Trophoblast cell (in vitro differentiated cells and primary cell): ENCODE data around the gene CACNA1H.

Source experiments
- DNase-seq, 2 donors: peaks; one replicate each; pipeline ENCODE4 v3.0.0-alpha.2; 2016
- H2AFZ ChIP-seq: 2 replicates; pipeline ENCODE4 v1.6.1; 2013; ENCODE audit warnings: low read length, moderate library complexity, mild to moderate bottlenecking; ENCODE audit not compliant: insufficient read depth, poor library complexity
- H2AK5ac ChIP-seq: 2 replicates; pipeline ENCODE4 v1.6.1; 2013; ENCODE audit warnings: mild to moderate bottlenecking, low read length
- H2BK120ac ChIP-seq: 2 replicates; pipeline ENCODE4 v1.6.1; 2013; ENCODE audit warnings: low read length, mild to moderate bottlenecking, moderate library complexity; ENCODE audit not compliant: insufficient read depth, poor library complexity
- H2BK12ac ChIP-seq: 2 replicates; pipeline ENCODE4 v1.6.1; 2013; ENCODE audit warnings: mild to moderate bottlenecking, low read length, moderate library complexity
- H2BK5ac ChIP-seq: 2 replicates; pipeline ENCODE4 v1.6.1; 2013; ENCODE audit warnings: low read length, low read depth, moderate library complexity, mild to moderate bottlenecking; ENCODE audit not compliant: poor library complexity
- H3K14ac ChIP-seq: 2 replicates; pipeline ENCODE4 v1.6.1; 2013; ENCODE audit warnings: mild to moderate bottlenecking, low read length
- H3K18ac ChIP-seq: 2 replicates; pipeline ENCODE4 v1.6.1; 2013; ENCODE audit warnings: mild to moderate bottlenecking, low read length
- H3K23ac ChIP-seq: 2 replicates; pipeline ENCODE4 v1.6.1; 2013; ENCODE audit warnings: low read length
- H3K27ac ChIP-seq: 2 replicates; pipeline ENCODE4 v1.5.1; 2013; ENCODE audit warnings: low read depth, mild to moderate bottlenecking, inconsistent platforms, low read length, moderate library complexity
- H3K27me3 ChIP-seq: 2 replicates; pipeline ENCODE4 v1.6.1; 2013; ENCODE audit warnings: inconsistent platforms, mild to moderate bottlenecking, low read length, moderate library complexity; ENCODE audit not compliant: insufficient read depth
- H3K36me3 ChIP-seq, 2 experiments: 1 replicate in 1 of 2; 2 replicates in 1 of 2; pipeline ENCODE4 v1.6.1; 2013; ENCODE audit warnings: low read length in 2 of 2, mild to moderate bottlenecking in 2 of 2, moderate library complexity in 1 of 2; ENCODE audit not compliant: insufficient read depth in 2 of 2, control insufficient read depth in 1 of 2
- H3K4ac ChIP-seq: 2 replicates; pipeline ENCODE4 v1.6.1; 2013; ENCODE audit warnings: low read depth, mild to moderate bottlenecking, low read length, moderate library complexity
- H3K4me1 ChIP-seq, 2 experiments: 1 replicate in 1 of 2; 2 replicates in 1 of 2; pipeline ENCODE4 v1.6.1; 2013; ENCODE audit warnings: low read length in 2 of 2, mild to moderate bottlenecking in 2 of 2, moderate library complexity in 1 of 2; ENCODE audit not compliant: insufficient read depth in 2 of 2, control insufficient read depth in 1 of 2
- H3K4me2 ChIP-seq: 2 replicates; pipeline ENCODE4 v1.6.1; 2013; ENCODE audit warnings: inconsistent platforms, mild to moderate bottlenecking, low read length, moderate library complexity
- H3K4me3 ChIP-seq: 2 replicates; pipeline ENCODE4 v1.5.1; 2013; ENCODE audit warnings: mild to moderate bottlenecking, low read depth, low read length, inconsistent platforms
- H3K79me1 ChIP-seq: one replicate; pipeline ENCODE4 v1.6.1; 2013; ENCODE audit warnings: low read length
- H3K79me2 ChIP-seq: 2 replicates; pipeline ENCODE4 v1.6.1; 2013; ENCODE audit warnings: low read length, mild to moderate bottlenecking; ENCODE audit not compliant: control insufficient read depth, insufficient read depth, poor library complexity
- H3K9ac ChIP-seq: 2 replicates; pipeline ENCODE4 v1.6.1; 2013; ENCODE audit warnings: mild to moderate bottlenecking, low read length
- H3K9me3 ChIP-seq: 2 replicates; pipeline ENCODE4 v1.6.1; 2013; ENCODE audit warnings: low read depth, mild to moderate bottlenecking, control low read depth, inconsistent platforms, low read length; ENCODE audit not compliant: insufficient read depth
- H4K12ac ChIP-seq: 2 replicates; pipeline ENCODE4 v1.6.1; 2013; ENCODE audit warnings: low read depth, mild to moderate bottlenecking, low read length, moderate library complexity
- H4K8ac ChIP-seq: 2 replicates; pipeline ENCODE4 v1.6.1; 2013; ENCODE audit warnings: low read depth, mild to moderate bottlenecking, low read length, moderate library complexity
- H4K91ac ChIP-seq: one replicate; pipeline ENCODE4 v1.6.1; 2013; ENCODE audit warnings: low read depth, mild to moderate bottlenecking, low read length, moderate library complexity
- WGBS: extraction: QIAGEN DNeasy Blood & Tissue Kit; methylation state at CpG from one replicate; pipeline ENCODE4 v1.1.7; 2013; ENCODE audit warnings: missing lambda C conversion rate; ENCODE audit not compliant: insufficient read length, insufficient coverage; ENCODE audit errors: extremely low coverage; 5-methylcytosine and 5-hydroxymethylcytosine counted together

CACNA1H gene

DNA sequence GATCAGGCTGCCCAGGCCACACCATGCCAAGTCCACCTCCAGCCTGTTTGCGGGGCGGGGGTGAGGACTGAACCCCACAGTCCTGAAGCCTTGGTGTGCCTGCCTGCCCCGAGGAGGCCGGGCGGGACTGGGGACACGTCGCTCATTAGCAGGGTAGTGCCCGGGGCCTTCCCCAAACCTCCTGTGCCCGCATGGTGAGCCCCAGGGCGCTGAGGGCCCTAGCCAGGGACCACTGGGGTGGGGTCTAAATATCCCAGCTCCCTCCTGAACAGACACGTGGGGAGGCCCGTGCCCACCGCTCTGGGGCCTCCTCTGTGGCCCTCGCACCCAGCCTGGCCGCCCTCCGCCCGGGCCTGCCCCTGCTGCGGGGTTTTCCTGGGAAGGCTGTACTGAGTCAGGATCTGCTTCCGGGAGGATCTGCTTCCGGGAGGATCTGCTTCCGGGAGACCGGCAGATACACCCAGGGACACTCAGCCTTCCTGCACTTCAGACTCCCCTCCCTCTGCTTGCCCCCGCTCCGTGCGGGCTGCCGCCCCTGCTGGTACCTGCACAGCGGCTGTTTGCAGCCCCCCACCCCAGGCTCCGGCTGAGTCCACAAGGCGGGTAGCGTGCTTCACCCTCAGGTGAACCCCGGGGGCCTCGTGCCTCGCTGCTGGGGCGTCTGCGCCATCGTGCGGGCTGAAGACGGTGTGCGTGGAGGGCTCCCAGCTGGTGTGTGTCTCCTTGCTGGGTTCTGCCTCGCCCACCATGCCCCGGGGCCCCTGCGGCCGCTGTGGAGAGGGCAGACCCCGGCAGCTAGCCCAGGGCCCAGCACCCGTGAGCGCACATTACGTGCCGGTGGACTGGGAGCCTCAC, 23.6 kb upstream of the CACNA1H start:
- no peak overlapping the region for H3K18ac ChIP-seq
- no peak overlapping the region for H3K9ac ChIP-seq
- no CpG with 5 or more reads among the region's 48 CpGs for WGBS
- H2AK5ac ChIP-seq: no peak overlapping the region
- no peak overlapping the region for H4K12ac ChIP-seq
- H4K8ac ChIP-seq: no peak overlapping the region
- H3K4me3 ChIP-seq: no peak overlapping the region
- no peaks in the 10 kb centered on the region for H3K79me1 ChIP-seq
- peaks cover 3% of the 10 kb centered on the region for H3K9me3 ChIP-seq
- H3K4me1 ChIP-seq: no peaks in the 10 kb centered on the region
- no peak overlapping the region for H2BK120ac ChIP-seq
- H3K27ac ChIP-seq: no peak overlapping the region
- no peaks in the 10 kb centered on the region for H3K27me3 ChIP-seq
- no peak overlapping the region for H2BK5ac ChIP-seq
- DNase-seq: no peak
- H3K36me3 ChIP-seq: no peaks in the 10 kb centered on the region
- H3K23ac ChIP-seq: no peak overlapping the region
- no peak overlapping the region for H3K4ac ChIP-seq
- H4K91ac ChIP-seq: no peak overlapping the region
- no peak overlapping the region for H3K4me2 ChIP-seq
- H3K14ac ChIP-seq: no peak overlapping the region
- H2AFZ ChIP-seq: no peak overlapping the region
- no peaks in the 10 kb centered on the region for H3K79me2 ChIP-seq
- no peak overlapping the region for H2BK12ac ChIP-seq

DNA sequence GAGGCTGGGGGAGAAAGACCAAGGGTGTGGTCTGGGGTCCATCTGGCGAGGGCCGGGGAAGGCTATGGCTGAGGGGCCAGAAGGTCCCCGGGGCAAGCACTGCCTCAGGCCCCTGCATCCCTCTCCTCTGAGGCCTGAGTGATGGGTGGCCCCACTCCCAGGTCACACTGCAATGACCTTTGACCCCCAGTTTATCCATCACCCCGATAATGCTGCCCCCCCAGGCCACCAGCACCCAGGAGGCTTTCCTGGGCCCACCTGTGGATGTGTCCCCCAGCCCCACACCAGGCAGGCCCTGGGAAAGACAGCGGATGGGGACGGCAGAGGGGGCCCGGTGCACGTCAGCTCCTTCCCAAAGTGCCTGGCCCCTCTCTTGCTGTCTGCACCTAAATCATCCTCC, 22.5 kb upstream of the CACNA1H start:
- Histone ChIP-seq H3K27me3 (no peaks in the 10 kb centered on the region), H4K8ac (no peak overlapping the region), H3K4ac (no peak overlapping the region), H2BK12ac (no peak overlapping the region), H3K23ac (no peak overlapping the region), H3K9ac (no peak overlapping the region), H3K18ac (no peak overlapping the region), H3K79me2 (no peaks in the 10 kb centered on the region), H4K12ac (no peak overlapping the region), H2BK5ac (no peak overlapping the region), H2AK5ac (no peak overlapping the region), H3K4me2 (no peak overlapping the region), H3K14ac (no peak overlapping the region), H2BK120ac (no peak overlapping the region), H3K36me3 (no peaks in the 10 kb centered on the region), H3K4me3 (no peak overlapping the region), H3K79me1 (no peaks in the 10 kb centered on the region), H4K91ac (no peak overlapping the region), H2AFZ (no peak overlapping the region), H3K4me1 (no peaks in the 10 kb centered on the region), H3K27ac (no peak overlapping the region), H3K9me3 (peaks cover 3% of the 10 kb centered on the region)
- no CpG with 5 or more reads among the region's 8 CpGs for WGBS
- no peak for DNase-seq

DNA sequence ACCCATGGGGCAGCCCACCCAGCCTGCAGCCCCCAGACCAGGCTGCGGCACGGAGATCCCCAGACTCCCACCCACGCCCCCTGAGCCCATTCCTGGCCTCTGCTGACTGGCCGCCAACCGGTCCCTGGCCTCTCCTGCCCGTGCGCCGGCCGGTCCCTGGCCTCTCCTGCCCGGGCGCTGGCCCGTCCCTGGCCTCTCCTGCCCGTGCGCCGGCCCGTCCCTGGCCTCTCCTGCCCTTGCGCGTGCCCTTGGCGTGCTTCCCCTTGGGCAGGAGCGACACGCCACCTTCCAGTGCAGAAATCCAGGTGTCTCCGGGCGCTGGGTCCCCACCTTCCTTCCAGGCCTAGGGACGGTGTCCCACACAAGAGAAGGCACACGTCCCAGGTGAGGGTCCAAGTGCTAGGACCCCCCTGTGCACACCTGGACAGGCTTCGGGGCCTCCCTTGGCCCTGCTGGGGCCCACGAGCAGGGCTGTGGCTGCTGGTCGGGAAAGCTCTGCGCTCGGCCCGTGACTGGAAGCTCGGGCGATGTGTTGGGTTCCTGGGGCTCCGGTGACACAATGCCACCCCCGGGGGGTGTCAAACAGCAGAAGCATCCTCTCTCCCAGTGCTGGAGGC, 21.4 kb upstream of the CACNA1H start:
- no peak overlapping the region for H2BK120ac ChIP-seq
- H3K23ac ChIP-seq: no peak overlapping the region
- H2BK12ac ChIP-seq: no peak overlapping the region
- H3K4ac ChIP-seq: no peak overlapping the region
- H4K91ac ChIP-seq: no peak overlapping the region
- H3K4me3 ChIP-seq: no peak overlapping the region
- no peak overlapping the region for H3K27ac ChIP-seq
- no peak overlapping the region for H3K14ac ChIP-seq
- no peak overlapping the region for H3K18ac ChIP-seq
- no peaks in the 10 kb centered on the region for H3K4me1 ChIP-seq
- no peaks in the 10 kb centered on the region for H3K79me1 ChIP-seq
- DNase-seq: no peak
- no peak overlapping the region for H2AK5ac ChIP-seq
- no peak overlapping the region for H3K9ac ChIP-seq
- WGBS: no CpG with 5 or more reads among the region's 35 CpGs
- no peak overlapping the region for H2AFZ ChIP-seq
- H3K27me3 ChIP-seq: no peaks in the 10 kb centered on the region
- no peak overlapping the region for H3K4me2 ChIP-seq
- H4K8ac ChIP-seq: no peak overlapping the region
- H3K79me2 ChIP-seq: no peaks in the 10 kb centered on the region
- peaks cover 3% of the 10 kb centered on the region for H3K9me3 ChIP-seq
- no peaks in the 10 kb centered on the region for H3K36me3 ChIP-seq
- H4K12ac ChIP-seq: no peak overlapping the region
- H2BK5ac ChIP-seq: no peak overlapping the region

DNA sequence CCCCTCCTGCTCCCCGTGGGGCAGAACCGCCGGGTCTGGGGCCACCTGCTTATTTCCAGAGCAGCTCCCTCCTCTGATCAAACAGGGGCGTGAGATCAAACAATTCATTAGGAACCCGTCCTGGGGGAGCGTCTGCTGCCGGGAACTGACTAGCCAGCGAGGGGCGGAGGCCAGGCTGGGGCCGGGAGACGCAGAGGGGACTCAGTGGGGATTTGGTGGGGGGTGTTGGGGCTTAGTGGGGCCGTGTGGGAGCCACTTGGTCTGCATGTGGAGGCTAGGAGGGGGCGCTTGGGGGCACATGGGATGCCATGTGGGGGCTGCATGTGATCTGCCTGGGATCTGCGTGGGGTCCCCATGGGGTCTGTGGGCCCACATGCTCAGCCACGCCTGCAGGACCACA, 20.5 kb upstream of the CACNA1H start:
- DNase-seq: no peak
- no peak overlapping the region for H4K91ac ChIP-seq

More for the DNA sequence above, 20.5 kb upstream of the CACNA1H start:
- Histone ChIP-seq H3K79me2 (no peaks in the 10 kb centered on the region), H2AFZ (no peak overlapping the region), H4K8ac (no peak overlapping the region), H2BK12ac (no peak overlapping the region), H3K36me3 (no peaks in the 10 kb centered on the region), H3K4me3 (no peak overlapping the region), H3K9me3 (peaks cover 3% of the 10 kb centered on the region), H3K27ac (no peak overlapping the region), H3K4me2 (no peak overlapping the region), H2BK120ac (no peak overlapping the region), H2AK5ac (no peak overlapping the region), H3K4ac (no peak overlapping the region), H3K23ac (no peak overlapping the region), H3K79me1 (no peaks in the 10 kb centered on the region), H3K9ac (no peak overlapping the region), H3K18ac (no peak overlapping the region), H3K27me3 (no peaks in the 10 kb centered on the region), H2BK5ac (no peak overlapping the region), H3K4me1 (no peaks in the 10 kb centered on the region), H3K14ac (no peak overlapping the region), H4K12ac (no peak overlapping the region)
- no CpG with 5 or more reads among the region's 15 CpGs for WGBS
